PC-3 (cell line): ENCODE results near the gene PTPRE.

Source experiments
- CTCF ChIP-seq: fragments of 300-600 bp; sonication (generic); conservative IDR thresholded peaks from 2 replicates; pipeline ENCODE4 v1.5.1; 2017; ENCODE audit warnings: antibody characterized with exemption, low read depth, mild to moderate bottlenecking, low read length
- EZH2 ChIP-seq: fragments of 300-600 bp; sonication (generic); IDR thresholded peaks from one replicate; pipeline ENCODE4 v1.6.1; 2017; ENCODE audit warnings: antibody characterized with exemption, mild to moderate bottlenecking, low read length; ENCODE audit not compliant: unreplicated experiment

GRCh38 chr10:128028508-128029289, 121.8 kb downstream of the PTPRE start:
- TF ChIP-seq CTCF (no peak), EZH2 (no peak)
